OCI-LY1 (cell line): Measurements from ENCODE around the gene CYFIP1.

Experiments
- EZH2 ChIP-seq: fragments of 200-600 bp; sonication (generic), shearing (Covaris generic); IDR thresholded peaks from 2 replicates; pipeline ENCODE4 v1.8.0; 2017; ENCODE audit warnings: borderline replicate concordance, mixed run types, mild to moderate bottlenecking, antibody characterized with exemption, low read length, moderate library complexity, mixed read lengths
- TF ChIP-seq, protein P1 (sequence below): fragments of 200-600 bp; sonication (generic), shearing (Covaris generic); IDR thresholded peaks from 2 replicates; pipeline ENCODE4 v1.5.1; 2017; ENCODE audit warnings: mild to moderate bottlenecking, antibody characterized with exemption, low read length, moderate library complexity, mixed read lengths

DNA sequence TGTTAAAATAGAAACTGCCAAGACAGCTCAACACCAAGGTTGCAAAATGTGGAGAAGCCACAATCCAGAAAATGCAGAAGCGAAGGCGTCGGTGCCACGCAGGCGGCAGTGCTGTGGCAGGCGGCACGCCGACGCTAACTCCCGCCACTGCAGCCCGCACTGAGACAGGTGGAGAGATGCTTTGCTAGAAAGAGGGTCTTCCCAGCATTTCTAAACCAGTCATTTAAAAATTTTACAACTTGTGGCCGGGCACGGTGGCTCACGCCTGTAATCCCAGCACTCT lies 23.2 kb downstream of the CYFIP1 start:
- TF ChIP-seq, protein P1, sequence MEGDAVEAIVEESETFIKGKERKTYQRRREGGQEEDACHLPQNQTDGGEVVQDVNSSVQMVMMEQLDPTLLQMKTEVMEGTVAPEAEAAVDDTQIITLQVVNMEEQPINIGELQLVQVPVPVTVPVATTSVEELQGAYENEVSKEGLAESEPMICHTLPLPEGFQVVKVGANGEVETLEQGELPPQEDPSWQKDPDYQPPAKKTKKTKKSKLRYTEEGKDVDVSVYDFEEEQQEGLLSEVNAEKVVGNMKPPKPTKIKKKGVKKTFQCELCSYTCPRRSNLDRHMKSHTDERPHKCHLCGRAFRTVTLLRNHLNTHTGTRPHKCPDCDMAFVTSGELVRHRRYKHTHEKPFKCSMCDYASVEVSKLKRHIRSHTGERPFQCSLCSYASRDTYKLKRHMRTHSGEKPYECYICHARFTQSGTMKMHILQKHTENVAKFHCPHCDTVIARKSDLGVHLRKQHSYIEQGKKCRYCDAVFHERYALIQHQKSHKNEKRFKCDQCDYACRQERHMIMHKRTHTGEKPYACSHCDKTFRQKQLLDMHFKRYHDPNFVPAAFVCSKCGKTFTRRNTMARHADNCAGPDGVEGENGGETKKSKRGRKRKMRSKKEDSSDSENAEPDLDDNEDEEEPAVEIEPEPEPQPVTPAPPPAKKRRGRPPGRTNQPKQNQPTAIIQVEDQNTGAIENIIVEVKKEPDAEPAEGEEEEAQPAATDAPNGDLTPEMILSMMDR, result no peak
- no peak for TF ChIP-seq EZH2
